PFSK-1 (cell line): ENCODE measurements around the gene CYP26A1.

Source experiments
- FOXP2 ChIP-seq: optimal IDR thresholded peaks from 2 replicates; pipeline ENCODE3; 2011; ENCODE audit warnings: borderline replicate concordance, control low read depth, inconsistent platforms; ENCODE audit not compliant: insufficient read depth; ENCODE audit errors: extremely low read length, extremely low read depth
- POLR2AphosphoS5 ChIP-seq: IDR thresholded peaks from 2 replicates; pipeline ENCODE4 v1.6.1; 2012; ENCODE audit warnings: low read depth, mild to moderate bottlenecking, control low read depth, low read length, moderate library complexity
- REST ChIP-seq, 2 experiments: IDR thresholded peaks; 2 replicates each; pipeline versions ENCODE4 v1.6.1 to v1.8.0; 2011 to 2012; ENCODE audit warnings: low read depth in 2 of 2, low read length in 2 of 2, control low read depth in 1 of 2, inconsistent platforms in 1 of 2, mild to moderate bottlenecking in 1 of 2, moderate library complexity in 1 of 2; ENCODE audit not compliant: insufficient read depth in 1 of 2
- SIN3A ChIP-seq: IDR thresholded peaks from 2 replicates; pipeline ENCODE4 v1.6.1; 2012; ENCODE audit warnings: mild to moderate bottlenecking, low read length, moderate library complexity, borderline replicate concordance; ENCODE audit not compliant: insufficient read depth
- TAF1 ChIP-seq: IDR thresholded peaks from 2 replicates; pipeline ENCODE4 v1.6.1; 2012; ENCODE audit warnings: low read length, control low read depth, borderline replicate concordance; ENCODE audit not compliant: insufficient read depth

- TF ChIP-seq REST (IDR thresholded peaks at IDR 0.05; ENCODE audit: insufficient read depth in 1 of 2, low read depth in 2 of 2, low read length in 2 of 2) (no peak), FOXP2 (no peak), POLR2AphosphoS5 (no peak), TAF1 (no peak), SIN3A (no peak)
Observed at GRCh38 chr10:93072225-93072712, 1.4 kb upstream of the CYP26A1 start.
